ENCODE results near the gene ZFP36. TPM values are rescaled to one million over a fixed set of nuclear protein-coding genes. Genes with fewer than 3 reads are reported as not detected.

ZFP36 gene
- total and polyA plus RNA-seq, 10 donors = 63.2 to 396 (median 165) TPM

DNA sequence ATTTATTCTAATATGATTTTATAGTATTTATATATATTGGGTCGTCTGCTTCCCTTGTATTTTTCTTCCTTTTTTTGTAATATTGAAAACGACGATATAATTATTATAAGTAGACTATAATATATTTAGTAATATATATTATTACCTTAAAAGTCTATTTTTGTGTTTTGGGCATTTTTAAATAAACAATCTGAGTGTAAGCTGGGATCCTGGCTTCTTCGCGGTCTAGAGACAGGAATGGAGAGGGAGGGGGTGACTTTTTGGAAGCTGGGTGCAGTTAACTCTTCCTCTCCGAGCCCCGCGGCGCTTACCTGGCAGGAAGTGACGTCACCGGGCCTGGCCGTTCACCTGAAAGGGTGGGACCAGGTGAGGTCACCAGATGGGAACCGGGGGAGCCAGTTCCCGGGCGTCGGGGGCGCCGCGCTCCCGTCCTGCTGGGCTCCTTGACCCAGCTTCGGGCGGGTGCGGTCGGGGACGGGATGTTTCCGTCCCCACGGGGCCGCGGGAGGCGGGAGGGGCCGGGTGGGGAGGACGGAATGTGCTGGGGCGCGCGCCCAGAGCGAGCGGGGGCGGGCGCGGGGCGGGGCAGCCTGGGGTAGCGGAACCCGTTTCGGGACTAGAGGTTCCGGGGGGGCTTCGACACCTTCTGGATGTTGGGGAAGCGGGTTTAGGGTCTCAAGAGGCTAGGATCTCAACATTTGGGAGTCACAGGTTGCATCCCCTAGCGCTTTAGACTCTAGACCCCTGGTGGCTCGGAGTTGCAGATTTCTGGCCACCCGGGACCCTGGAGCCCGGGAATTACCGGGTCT is 2.8 kb downstream of the ZFP36 start:
- peak overlapping the region; percentile 74 to 100 (median 96) for H3K4me3 ChIP-seq
- H3K9me3 ChIP-seq = no peaks in the 10 kb centered on the region
- H3K4me1 ChIP-seq = peaks cover 38 to 74% (median 65%) of the 10 kb centered on the region in 6 donors
- 1 to 2% (median 1%) methylated on average over 18 to 52 of the region's 52 CpGs for WGBS, 5 donors
- peak; percentile 98 for DNase-seq
- peaks cover 4 to 22% (median 16%) of the 10 kb centered on the region in 6 donors for H3K36me3 ChIP-seq
- intact Hi-C loops (cut with DNase I; ENCODE audit: low total_unique reads) = loop anchor here (10.0 kb wide), 1 partner anchor 65 kb away; the partner anchor contains the start of gene SAMD4B
- TF ChIP-seq POLR2AphosphoS5 (IDR thresholded peaks at IDR 0.05) = peak; percentile 92 to 96 (median 93)
- TF ChIP-seq POLR2A (IDR thresholded peaks at IDR 0.05) = peak; percentile 17 to 77 (median 77)
- TF ChIP-seq, protein P1, sequence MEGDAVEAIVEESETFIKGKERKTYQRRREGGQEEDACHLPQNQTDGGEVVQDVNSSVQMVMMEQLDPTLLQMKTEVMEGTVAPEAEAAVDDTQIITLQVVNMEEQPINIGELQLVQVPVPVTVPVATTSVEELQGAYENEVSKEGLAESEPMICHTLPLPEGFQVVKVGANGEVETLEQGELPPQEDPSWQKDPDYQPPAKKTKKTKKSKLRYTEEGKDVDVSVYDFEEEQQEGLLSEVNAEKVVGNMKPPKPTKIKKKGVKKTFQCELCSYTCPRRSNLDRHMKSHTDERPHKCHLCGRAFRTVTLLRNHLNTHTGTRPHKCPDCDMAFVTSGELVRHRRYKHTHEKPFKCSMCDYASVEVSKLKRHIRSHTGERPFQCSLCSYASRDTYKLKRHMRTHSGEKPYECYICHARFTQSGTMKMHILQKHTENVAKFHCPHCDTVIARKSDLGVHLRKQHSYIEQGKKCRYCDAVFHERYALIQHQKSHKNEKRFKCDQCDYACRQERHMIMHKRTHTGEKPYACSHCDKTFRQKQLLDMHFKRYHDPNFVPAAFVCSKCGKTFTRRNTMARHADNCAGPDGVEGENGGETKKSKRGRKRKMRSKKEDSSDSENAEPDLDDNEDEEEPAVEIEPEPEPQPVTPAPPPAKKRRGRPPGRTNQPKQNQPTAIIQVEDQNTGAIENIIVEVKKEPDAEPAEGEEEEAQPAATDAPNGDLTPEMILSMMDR (IDR thresholded peaks at IDR 0.05 in 8 of 11, conservative IDR thresholded peaks at IDR 0.05 in 3 of 11) = peak in 3 of 11 experiments; percentile 8 to 43 (median 31)
- H3K27me3 ChIP-seq (replicated peaks in 1 of 7) = peaks cover 0 to 4% (median 0%) of the 10 kb centered on the region in 7 donors
- peak overlapping the region; percentile 88 to 100 (median 99) for H3K27ac ChIP-seq

DNA sequence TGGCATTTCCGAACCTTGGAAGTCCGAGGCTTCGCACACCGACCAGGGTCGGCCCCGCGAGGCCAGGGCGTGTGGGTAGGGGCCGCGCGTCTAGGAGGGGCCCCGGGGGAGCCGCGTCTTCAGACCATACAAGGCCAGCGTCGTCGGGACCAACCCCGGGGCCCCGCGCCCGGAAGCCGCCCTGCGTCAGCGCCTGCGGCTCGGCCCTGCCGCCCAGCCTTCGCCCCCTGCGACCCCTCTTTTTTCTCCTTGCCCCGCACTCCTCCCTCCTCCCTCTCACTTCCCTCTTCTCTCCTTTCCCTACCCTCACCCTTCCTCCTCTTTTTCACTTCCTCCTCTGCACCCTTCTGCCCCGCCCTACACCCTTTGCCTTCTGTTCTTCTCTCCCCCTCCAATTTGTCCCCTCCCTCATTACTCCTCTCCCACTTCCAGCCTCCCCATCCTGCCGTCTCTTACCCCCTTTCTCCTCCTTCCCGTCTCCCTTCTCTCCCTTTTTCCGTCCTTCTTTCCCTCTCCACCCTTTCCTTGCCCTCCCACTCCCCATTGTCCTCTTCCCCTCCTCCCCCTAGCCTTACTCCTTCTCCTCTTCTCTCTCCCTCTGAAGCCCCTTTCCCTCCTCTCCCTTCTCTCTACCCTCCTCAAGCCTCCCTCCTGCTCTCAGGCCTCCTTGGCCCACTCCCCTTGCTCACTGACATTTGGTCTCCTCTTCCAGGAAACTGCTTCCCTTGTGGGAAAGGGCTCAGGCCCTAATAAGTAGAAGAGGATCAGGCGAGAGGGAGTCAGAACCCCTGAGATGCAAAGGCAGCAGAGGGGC is 3.6 kb downstream of the ZFP36 start:
- TF ChIP-seq POLR2AphosphoS5 (IDR thresholded peaks at IDR 0.05) (peak; percentile 83 to 90 (median 85)), POLR2A (IDR thresholded peaks at IDR 0.05) (peak in 1 of 3 donors; percentile 23)
- TF ChIP-seq, protein P1 (IDR thresholded peaks at IDR 0.05 in 8 of 11, conservative IDR thresholded peaks at IDR 0.05 in 3 of 11) = peak in 3 of 11 experiments; percentile 3 to 27 (median 5)
- WGBS, 5 donors = 2 to 3% (median 2%) methylated on average over 34 to 35 of the region's 35 CpGs
- peaks cover 32 to 74% (median 60%) of the 10 kb centered on the region in 6 donors for H3K4me1 ChIP-seq
- peak overlapping the region; percentile 74 to 100 (median 96) for H3K4me3 ChIP-seq
- peak; percentile 95 for DNase-seq
- peaks cover 0 to 4% (median 0%) of the 10 kb centered on the region in 7 donors for H3K27me3 ChIP-seq (replicated peaks in 1 of 7)
- intact Hi-C loops (cut with DNase I; ENCODE audit: low total_unique reads) = loop anchor here (10.0 kb wide), 1 partner anchor 65 kb away; the partner anchor contains the start of gene SAMD4B
- H3K9me3 ChIP-seq = no peaks in the 10 kb centered on the region
- peak overlapping the region; percentile 88 to 100 (median 99) for H3K27ac ChIP-seq
- H3K36me3 ChIP-seq = peaks cover 4 to 26% (median 16%) of the 10 kb centered on the region in 6 donors

DNA sequence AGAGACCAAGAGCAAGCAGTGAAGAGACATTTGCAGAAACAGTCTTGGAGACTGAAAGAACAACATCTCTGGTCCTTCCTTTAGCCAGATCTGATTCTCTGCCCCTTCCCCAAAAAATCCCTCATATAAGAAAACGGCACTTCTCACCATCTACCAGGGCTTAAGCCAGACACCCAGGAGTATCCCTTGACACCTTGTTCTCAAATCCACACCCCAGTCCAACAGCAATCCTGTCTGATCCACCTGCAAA is 4.1 kb downstream of the ZFP36 start:
- Histone ChIP-seq H3K9me3 (no peaks in the 10 kb centered on the region), H3K4me1 (peaks cover 27 to 74% (median 56%) of the 10 kb centered on the region in 6 donors), H3K27ac (peak overlapping the region; percentile 88 to 100 (median 99)), H3K4me3 (peak overlapping the region in 7 of 8 donors; percentile 74 to 100 (median 96)), H3K36me3 (peaks cover 4 to 32% (median 16%) of the 10 kb centered on the region in 6 donors), H3K27me3 (replicated peaks in 1 of 7) (peaks cover 0 to 4% (median 0%) of the 10 kb centered on the region in 7 donors)
- intact Hi-C loops (cut with DNase I; ENCODE audit: low total_unique reads) = loop anchor here (10.0 kb wide), 1 partner anchor 66 kb away; the partner anchor contains the start of gene SAMD4B
- DNase-seq = no peak
- 52 to 83% (median 59%) methylated on average over 1 of the region's 1 CpG for WGBS, 5 donors
- no peak for TF ChIP-seq POLR2A (IDR thresholded peaks at IDR 0.05)
- TF ChIP-seq POLR2AphosphoS5 (IDR thresholded peaks at IDR 0.05) = no peak
- TF ChIP-seq, protein P1 (IDR thresholded peaks at IDR 0.05 in 8 of 11, conservative IDR thresholded peaks at IDR 0.05 in 3 of 11) = no peak
